GM12892 (cell line): ENCODE measurements around the gene RNASE9.
"Not testable (repeated sequence)": the region's sequence is repeated elsewhere in the genome, so short reads cannot be mapped to it uniquely, and the experiment has no call there.

Experiments
- POLR2A ChIP-seq: IDR thresholded peaks from 2 replicates; pipeline ENCODE4 v1.6.1; 2011; ENCODE audit warnings: low read depth, low read length, control low read depth
- TAF1 ChIP-seq: IDR thresholded peaks from 2 replicates; pipeline ENCODE4 v1.6.1; 2011; ENCODE audit warnings: low read depth, mild to moderate bottlenecking, control low read depth, low read length, borderline replicate concordance

GRCh38 chr14:20507537-20507936, 53.3 kb downstream of the RNASE9 start:
- TF ChIP-seq POLR2A, TAF1: not testable (repeated sequence)
